GM21390 (cell line): ENCODE measurements around the gene ATP13A4.
A peak's percentile ranks its signal among the peaks of the same experiment; 100 is the strongest.

Experiments
- ATAC-seq: cut with Tn5 transposase; IDR thresholded peaks from one replicate; pipeline ENCODE4 v1.9.1; 2021; ENCODE audit not compliant: unreplicated experiment

Gene ATP13A4

GRCh38 chr3:193554811-193555210 lies at the start of gene ATP13A4:
ATP13A4 (minus strand) TSS chr3:193554895; CDS start chr3:193554799, 96 bp downstream.
- no peak for ATAC-seq

DNA sequence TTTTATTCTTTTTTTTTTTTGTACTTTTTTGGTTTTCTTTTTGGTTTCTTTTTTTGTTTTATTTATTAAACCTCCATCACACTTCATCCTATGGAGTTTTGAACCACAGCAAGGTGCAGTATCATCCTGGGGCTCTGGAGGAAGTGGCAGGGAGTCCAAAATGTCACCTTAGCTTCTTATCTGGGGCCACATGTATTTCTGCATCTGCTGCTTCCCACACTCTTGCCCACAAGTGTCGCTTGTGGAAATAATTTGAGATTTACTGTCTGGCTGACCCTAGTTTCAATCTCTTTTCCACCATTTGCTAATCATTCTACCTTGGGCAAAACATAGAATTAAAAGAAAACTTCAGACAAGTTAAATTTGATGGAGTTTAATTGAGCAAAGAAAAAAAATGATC lies 44.7 kb upstream of the ATP13A4 start:
- no peak for ATAC-seq

- ATAC-seq = no peak
These were observed 43.5 kb upstream of the ATP13A4 start for GRCh38 chr3:193598202-193598601.

DNA sequence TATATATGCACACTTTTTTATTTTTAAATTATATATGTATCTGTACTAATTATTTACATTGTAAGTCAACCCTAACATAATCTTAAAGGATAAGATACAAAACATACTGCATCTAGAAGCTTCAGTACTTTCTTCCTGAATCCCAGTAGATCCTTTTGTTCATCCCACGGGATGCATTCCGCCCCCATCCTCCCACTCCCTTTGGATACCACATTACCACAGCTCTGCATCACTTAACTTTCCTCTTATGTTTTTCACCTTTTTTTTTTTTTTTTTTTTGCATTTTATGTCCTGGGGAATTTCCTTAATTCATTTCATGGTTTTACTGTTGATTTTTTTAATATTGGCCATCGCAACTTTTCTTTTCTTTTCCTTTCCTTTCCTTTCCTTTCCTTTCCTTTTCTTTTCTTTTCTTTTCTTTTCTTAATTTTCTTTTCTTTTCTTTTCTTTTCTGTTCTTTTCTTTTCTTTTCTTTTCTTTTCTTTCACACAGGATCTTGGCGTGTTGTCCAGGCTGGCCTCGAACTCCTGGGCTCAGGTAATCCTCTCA lies 41.3 kb upstream of the ATP13A4 start:
- no peak for ATAC-seq

GRCh38 chr3:193594946-193595689 lies 40.4 kb upstream of the ATP13A4 start:
- ATAC-seq = no peak

GRCh38 chr3:193593668-193594030 lies 39.0 kb upstream of the ATP13A4 start:
- no peak for ATAC-seq

GRCh38 chr3:193592841-193593667 lies 38.4 kb upstream of the ATP13A4 start, which contains the start of gene OPA1:
OPA1 (plus strand) TSS chr3:193593208; CDS start chr3:193593378, 170 bp downstream.
- peak; percentile 97 for ATAC-seq

GRCh38 chr3:193590088-193590856 lies 35.6 kb upstream of the ATP13A4 start:
- no peak for ATAC-seq

GRCh38 chr3:193589616-193590015 lies 34.9 kb upstream of the ATP13A4 start:
- no peak for ATAC-seq

DNA sequence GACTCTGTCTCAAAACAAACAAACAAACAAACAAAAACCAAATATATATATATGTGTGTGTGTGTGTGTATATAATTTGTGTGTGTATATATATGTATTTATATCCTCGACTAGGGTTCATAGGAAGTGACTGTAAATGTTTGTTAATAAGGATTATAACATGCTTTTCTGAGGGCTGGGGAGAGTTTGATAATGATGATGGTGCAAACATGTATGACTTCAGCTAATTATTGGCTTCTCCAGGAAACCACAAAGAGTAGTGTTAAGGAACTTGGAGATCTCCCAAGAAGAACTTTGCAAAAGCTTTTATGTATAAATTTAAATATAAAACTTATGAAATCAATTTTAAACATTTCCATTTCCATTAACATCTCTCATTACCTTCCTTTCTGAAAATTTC lies 34.4 kb upstream of the ATP13A4 start:
- no peak for ATAC-seq

GRCh38 chr3:193586526-193586925 lies 31.8 kb upstream of the ATP13A4 start:
- ATAC-seq = no peak

GRCh38 chr3:193585530-193585929 lies 30.8 kb upstream of the ATP13A4 start:
- ATAC-seq = no peak

- no peak for ATAC-seq
These were observed 19.9 kb upstream of the ATP13A4 start for GRCh38 chr3:193574488-193575070.

DNA sequence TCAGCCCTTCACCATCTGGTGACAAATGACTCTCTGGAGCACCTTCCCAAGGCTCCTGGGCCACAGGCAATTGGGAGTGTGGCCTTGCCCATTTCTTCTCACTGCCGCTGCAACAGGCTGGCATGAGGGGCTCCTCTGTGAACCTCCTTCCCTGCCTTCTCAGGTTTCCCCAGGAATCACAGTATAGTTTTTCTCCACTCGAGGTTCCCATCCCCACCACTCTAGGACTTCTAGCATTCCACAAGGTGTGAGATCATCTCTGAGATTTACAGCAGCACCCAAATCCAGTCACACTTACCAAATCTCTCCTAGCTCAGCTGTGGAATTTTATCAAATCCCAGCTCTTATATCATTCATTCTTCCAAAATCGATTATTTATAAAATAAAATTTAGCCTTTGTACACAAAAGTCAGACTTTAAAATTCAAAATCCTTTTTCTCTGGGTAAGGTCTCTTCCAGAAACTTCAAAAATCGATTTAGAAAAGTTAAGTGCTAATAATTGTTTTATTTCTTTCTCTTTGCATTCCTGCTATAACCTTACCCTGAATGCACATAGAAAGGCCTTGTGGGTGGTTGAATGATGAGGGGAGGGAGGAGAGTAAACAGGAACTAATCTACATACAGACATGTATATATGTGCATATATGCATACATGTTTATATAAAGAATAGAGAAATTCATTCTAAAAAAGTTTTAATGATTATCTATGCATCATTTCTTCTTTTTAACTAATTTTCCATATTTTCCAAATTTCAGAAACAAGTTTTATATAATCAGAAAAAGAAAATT lies 18.9 kb upstream of the ATP13A4 start:
- ATAC-seq = no peak

DNA sequence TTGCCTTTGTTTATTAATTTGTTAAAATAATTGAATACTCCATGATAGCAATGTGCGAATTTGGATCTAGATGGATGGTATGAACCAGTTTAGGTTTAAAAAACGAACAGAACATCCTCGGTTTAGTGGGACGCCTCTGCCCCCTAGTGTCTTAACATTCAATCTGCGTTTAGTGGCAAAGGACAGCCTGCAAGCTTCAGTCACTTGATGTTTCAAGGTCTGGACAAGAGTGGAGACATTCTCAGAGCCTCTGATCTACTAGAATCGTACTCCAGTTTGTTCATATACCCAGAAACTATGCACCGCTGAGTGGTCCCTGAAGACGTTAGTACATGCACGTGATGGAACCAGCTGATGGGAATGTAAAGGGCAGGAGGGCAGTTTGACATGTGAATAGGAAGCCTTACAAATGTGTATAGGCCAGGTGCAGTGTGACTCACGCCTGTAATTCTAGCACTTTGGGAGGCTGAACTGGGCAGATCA lies 17.8 kb upstream of the ATP13A4 start:
- peak; percentile 79 for ATAC-seq

- no peak for ATAC-seq
These were observed 14.4 kb upstream of the ATP13A4 start for GRCh38 chr3:193569119-193569518.

DNA sequence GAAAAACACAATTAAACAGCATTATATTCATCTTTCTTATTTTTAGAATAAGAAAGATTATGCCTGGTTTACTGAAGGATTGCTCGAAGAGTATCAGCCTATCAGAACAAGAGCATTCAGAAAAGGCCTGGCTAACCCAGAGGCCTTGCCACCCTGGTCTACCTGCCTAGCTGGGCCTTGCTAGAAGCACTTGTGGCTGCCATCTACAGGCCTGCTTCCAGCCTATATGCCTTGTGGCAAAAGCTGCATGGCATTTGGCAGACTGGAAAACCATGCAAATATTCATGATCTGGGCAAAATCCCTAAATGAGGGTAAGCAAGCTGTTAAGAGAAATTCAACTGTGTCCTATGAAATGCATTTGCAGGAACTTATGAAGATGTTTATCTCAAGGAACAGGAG lies 9.3 kb upstream of the ATP13A4 start:
- ATAC-seq = no peak

- no peak for ATAC-seq
These were observed 8.7 kb upstream of the ATP13A4 start for GRCh38 chr3:193563426-193563825.

- no peak for ATAC-seq
These were observed 6.2 kb upstream of the ATP13A4 start for GRCh38 chr3:193560870-193561269.

- no peak for ATAC-seq
These were observed 5.4 kb upstream of the ATP13A4 start for GRCh38 chr3:193560091-193560490.
